Adipose tissue (tissue), 3 donors: ENCODE data around the gene RCAN3. TPM values are rescaled to one million over a fixed set of nuclear protein-coding genes. Genes with fewer than 3 reads are reported as not detected.
"Not testable (repeated sequence)": the region's sequence is repeated elsewhere in the genome, so short reads cannot be mapped to it uniquely, and the experiment has no call there.

Experiments used
- H3K27ac ChIP-seq: one replicate; pipeline ENCODE4 v1.5.1; 2013; ENCODE audit warnings: low read depth, low read length
- WGBS, 3 donors: extraction: QIAGEN DNeasy Blood & Tissue Kit; methylation state at CpG; one replicate each; pipeline ENCODE4 v1.1.7; 2013; 5-methylcytosine and 5-hydroxymethylcytosine counted together
- polyA plus RNA-seq, 3 donors: library from polyadenylated mRNA; stranded (reverse); fragments of 200-250 nt; gene quantifications; one replicate each; pipeline ENCODE4 v1.2.3, GENCODE V29; 2013
- donor health status: healthy with polysubstance abuse.
- donor health status: Bipolar disorder and iron deficiency.
- donor health status: healthy.

The RCAN3 gene
- polyA plus RNA-seq, 3 donors, result 1.2 to 4.0 (median 1.6) TPM

DNA sequence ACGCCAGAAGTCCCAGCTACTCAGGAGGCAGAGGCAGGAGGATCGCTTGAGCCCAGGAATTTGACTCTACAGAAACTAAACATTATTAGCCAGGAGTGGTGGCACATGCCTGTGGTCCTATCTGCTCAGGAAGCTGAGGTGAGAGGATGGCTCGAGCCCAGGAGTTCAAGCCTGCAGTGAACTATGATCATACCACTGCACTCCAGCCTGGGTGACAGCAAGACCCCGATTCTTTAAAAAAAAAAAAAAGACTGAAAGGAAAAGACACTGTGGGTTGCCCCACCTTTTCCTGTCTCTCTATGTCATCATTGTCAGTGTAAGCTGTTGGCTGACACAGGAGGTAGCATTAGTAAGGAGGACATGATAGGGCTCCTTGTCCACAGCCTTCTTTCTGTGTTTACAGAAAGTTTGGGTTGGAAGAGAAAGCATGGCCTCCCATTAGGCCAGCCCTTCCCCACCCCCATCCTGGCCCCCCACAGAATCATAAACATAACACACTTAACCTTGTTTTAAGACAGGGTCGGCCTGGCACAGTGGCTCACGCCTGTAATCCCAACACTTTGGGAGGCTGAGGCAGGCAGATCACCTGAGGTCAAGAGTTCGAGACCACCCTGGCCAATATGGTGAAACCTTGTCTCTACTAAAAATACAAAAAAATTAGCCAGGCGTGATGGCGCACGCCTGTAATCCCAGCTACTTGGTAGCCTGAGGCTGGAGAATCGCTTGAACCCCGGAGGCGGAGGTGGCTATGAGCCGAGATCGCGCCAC, 20.6 kb upstream of the RCAN3 start:
- 89 to 90% (median 89%) methylated on average over 16 of the region's 16 CpGs for WGBS, 3 donors
- no peak overlapping the region for H3K27ac ChIP-seq

DNA sequence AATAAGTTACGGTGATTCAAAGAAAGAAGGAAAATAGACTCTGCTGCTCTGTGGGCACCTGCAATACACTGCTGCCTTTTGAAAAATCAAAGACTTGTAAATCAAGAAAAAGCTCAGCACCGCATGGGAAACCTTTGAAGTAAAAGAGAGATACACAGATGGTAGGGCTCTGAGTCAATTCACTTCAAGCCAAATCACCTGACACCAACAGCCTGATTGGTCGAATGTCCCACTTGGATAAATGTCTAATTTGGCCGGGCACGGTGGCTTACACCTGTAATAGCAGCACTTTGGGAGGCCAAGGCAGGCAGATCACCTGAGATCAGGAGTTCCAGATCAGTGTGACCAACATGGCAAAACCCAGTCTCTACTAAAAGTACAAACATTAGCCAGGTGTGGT, 19.2 kb upstream of the RCAN3 start:
- WGBS, 3 donors, result 45 to 93% (median 89%) methylated on average over 5 of the region's 5 CpGs

DNA sequence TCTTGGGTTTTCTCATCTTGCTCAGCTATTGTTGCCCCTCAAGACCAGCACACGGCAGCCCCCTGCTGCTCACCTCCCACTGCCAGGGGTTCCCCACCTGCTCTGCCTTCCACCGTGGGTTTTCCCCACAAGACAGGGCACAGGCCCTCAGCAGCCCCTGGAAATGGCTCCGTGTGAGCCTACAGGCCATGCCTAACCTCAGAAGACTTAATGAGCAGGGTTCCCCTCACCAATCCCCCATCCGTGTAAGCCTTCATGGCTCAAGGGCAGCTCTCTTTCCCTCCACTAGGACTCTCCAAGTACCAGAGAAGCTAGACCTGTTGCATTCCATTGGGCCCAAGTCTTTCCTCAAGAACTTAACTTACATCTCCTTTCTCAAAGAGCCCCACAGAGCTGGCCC, 18.4 kb upstream of the RCAN3 start:
- WGBS, 3 donors, result 67 to 86% (median 80%) methylated on average over 4 of the region's 4 CpGs
- no peak overlapping the region for H3K27ac ChIP-seq

More for the DNA sequence above, 19.2 kb upstream of the RCAN3 start:
- no peak overlapping the region for H3K27ac ChIP-seq

DNA sequence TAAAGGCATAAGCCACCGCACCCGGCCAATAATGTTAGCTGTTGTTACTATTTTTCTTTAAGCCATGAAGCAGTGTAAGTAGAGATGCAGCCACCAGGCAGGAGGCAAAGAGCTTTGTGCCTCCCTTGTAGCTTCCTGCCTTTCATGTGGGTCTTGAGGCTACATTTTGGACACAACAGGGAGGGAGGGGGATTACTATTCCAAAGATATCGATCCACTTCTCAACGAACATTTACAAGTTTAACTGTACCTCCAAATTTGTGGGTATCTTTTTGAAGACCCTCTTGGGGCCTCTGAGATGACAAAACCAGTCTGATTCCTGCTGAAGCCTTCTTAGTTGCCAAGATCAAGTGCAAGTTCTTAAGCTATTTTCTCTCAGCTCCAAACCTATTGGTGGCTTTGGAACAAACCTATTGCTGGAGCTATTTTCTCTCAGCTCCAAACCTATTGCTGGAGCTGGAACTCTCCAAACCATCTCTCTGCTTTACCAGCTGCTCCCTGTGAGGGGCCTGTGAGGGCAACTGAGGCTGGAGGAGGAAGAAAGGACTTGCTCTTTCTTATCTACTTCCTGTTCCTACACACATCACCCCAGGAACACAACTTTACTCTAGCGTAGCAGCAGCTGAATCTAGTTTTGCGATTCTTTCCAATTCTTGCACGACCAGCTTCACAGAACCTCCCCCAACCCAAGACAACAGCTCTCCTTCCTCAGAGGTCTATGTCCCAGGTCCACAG, 16.1 kb upstream of the RCAN3 start:
- H3K27ac ChIP-seq, result no peak overlapping the region
- 79 to 88% (median 84%) methylated on average over 7 of the region's 7 CpGs for WGBS, 3 donors

DNA sequence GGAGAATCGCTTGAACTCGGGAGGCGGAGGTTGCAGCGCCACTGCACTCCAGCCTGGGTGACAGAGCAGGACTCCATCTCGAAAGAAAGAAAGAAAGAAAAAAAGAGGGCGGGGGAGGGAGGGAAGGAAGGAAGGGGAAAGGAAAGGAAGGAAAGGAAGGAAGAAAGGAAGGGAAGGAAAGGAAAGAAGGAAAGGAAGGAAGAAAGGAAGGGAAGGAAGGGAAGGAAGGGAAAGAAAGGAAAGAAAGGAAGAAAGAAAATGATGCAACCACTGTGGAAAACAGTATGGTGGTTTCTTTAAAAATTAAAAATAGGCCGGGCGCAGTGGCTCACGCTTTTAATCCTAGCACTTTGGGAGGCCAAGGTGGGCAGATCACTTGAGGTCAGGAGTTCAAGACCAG, 15.2 kb upstream of the RCAN3 start:
- H3K27ac ChIP-seq, result no peak overlapping the region
- 91 to 93% (median 91%) methylated on average over 9 of the region's 9 CpGs for WGBS, 3 donors

DNA sequence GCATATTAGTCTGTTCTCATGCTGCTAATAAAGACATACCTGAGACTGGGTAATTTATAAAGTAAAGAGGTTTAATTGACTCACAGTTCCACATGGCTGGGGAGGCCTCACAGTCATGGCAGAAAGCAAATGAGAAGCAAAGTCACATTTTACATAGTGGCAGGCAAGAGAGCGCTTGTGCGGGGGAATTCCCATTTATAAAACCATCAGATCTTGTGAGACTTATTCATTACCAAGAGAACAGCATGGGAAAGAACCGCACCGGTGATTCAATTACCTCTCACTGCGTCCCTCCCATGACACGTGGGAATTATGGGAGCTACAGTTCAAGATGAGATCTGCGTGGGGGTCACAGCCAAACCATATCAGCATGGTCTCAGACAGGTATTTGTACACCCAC, 14.5 kb upstream of the RCAN3 start:
- 92 to 93% (median 93%) methylated on average over 7 of the region's 7 CpGs for WGBS, 3 donors
- not testable (repeated sequence) for H3K27ac ChIP-seq

DNA sequence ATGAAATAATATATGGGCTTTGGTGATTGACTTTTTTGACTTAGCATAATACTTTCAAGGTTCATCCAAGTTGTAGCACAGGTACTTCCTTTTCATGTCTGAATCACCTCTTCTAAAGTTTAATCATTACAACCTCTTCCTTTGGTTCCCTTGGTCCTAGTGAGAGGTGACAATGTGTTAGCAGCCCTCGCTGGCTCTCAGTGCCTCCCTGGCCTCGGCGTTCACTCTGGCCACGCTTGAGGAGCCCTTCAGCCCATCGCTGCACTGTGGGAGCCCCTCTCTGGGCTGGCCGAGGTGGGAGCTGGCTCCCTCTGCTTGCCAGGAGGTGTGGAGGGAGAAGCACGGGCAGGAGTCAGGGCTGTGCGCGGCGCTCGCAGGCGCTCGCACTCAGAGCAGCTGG, 13.0 kb upstream of the RCAN3 start:
- H3K27ac ChIP-seq, result no peak overlapping the region
- WGBS, 3 donors, result 94 to 97% (median 96%) methylated on average over 13 of the region's 13 CpGs

DNA sequence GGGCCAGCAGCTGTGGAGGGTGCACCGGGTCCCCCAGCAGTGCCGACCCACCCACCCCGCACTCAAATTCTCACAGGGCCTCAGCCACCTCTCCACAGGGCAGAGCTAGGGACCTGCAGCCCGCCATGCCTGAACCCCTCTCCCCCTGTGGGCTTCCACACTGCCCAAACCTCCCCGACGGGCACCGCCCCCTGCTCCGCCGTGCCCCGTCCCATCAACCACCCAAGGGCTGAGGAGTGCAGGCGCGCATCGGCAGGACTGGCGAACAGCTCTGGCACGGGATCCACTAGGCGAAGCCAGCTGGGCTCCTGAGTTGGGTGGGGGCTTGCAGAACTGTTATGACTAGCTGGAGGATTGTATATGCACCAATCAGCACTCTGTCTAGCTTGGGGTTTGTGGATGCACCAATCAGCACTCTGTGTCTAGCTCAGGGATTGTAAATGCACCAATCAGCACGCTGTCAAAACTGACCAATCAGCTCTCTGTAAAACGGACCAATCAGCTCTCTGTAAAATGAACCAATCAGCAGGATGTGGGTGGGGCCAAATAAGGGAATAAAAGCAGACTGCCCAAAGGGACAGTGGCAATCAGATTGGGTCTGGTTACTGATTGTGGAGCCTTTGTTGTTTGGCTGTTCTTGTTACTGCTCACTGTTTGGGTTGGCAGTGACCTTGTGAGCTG, 12.4 kb upstream of the RCAN3 start:
- 97 to 99% (median 97%) methylated on average over 18 of the region's 18 CpGs for WGBS, 3 donors
- H3K27ac ChIP-seq, result no peak overlapping the region

DNA sequence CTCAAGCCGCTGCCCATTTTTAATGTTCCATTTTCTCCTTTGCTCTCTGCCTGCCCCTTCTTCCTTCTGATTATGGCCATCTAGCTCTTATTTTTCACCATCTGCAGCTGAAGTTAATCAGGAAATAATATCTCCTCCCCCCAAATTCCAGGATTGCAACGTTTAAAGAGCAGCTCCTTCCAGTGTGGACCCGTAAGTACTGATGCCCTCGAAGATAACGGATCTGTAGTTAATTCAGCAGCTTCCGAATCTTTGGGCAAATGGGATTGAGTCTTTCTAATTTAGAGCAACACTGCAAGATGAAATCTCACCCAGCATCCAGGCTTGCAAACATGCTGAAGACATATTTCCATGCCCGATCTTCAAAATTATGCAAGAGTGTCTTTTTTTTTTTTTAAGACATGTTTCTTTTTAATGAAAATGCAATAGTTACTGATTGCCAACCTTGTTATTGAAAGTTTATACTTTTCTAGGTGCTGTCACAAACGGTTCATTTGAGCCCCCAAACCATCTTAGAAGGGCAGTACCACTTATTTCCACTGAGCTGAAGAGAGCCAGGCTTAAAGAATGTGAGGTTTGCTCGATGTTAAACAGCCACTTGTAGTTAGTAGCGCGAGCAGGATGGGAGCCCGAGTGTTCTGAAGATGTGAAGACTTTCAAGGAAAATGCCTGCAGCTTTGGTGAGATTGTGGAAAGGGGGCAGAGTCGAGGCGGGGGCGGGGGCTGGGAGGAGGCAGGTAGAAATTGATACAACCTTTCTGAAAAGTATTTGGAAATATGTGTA, 10.9 kb upstream of the RCAN3 start:
- no peak overlapping the region for H3K27ac ChIP-seq
- WGBS, 3 donors, result 55 to 56% (median 55%) methylated on average over 15 of the region's 15 CpGs

DNA sequence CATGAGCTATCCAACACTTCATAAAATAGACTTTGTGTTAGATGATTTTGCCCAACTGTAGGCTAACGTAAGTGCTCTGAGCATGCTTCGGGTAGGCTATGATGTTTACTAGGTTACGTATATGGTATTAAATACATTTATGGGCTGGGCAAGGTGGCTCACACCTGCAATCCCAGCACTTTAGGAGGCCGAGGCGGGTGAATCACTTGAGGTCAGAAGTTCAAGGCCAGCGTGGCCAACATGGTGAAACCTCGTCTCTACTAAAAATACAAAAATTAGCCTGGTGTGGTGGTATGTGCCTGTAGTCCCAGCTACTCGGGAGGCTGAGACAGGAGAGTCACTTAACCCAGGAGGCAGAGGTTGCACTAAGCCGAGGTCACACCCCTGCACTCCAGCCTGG, 9.7 kb upstream of the RCAN3 start:
- 91 to 93% (median 92%) methylated on average over 9 of the region's 9 CpGs for WGBS, 3 donors

GRCh38 chr1:24493785-24494184, 8.9 kb upstream of the RCAN3 start:
- WGBS, 3 donors, result 82 to 96% (median 91%) methylated on average over 3 of the region's 3 CpGs

More for the DNA sequence above, 9.7 kb upstream of the RCAN3 start:
- H3K27ac ChIP-seq, result not testable (repeated sequence)

DNA sequence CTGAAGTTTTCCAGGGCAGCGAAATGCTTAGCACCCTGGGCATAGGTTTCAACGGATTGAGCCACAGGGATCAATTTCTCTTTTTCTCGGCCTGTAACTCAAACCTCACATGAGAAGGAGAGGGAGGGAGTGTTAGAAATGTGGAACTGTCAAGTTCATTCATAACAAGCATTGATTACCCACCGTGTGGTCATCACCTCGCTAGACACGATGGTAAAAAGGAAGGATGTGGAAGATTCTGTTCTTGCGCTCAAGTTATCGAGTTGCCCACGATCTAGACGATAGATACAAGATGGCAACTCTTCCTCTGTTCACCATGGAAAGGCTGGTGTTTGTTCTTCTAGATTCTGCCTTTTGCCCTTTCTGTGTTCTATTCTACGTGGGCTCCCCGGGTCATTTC, 4.0 kb upstream of the RCAN3 start:
- no peak overlapping the region for H3K27ac ChIP-seq
- WGBS, 3 donors, result 71 to 89% (median 87%) methylated on average over 12 of the region's 12 CpGs

More at GRCh38 chr1:24493785-24494184, 8.9 kb upstream of the RCAN3 start:
- no peak overlapping the region for H3K27ac ChIP-seq

DNA sequence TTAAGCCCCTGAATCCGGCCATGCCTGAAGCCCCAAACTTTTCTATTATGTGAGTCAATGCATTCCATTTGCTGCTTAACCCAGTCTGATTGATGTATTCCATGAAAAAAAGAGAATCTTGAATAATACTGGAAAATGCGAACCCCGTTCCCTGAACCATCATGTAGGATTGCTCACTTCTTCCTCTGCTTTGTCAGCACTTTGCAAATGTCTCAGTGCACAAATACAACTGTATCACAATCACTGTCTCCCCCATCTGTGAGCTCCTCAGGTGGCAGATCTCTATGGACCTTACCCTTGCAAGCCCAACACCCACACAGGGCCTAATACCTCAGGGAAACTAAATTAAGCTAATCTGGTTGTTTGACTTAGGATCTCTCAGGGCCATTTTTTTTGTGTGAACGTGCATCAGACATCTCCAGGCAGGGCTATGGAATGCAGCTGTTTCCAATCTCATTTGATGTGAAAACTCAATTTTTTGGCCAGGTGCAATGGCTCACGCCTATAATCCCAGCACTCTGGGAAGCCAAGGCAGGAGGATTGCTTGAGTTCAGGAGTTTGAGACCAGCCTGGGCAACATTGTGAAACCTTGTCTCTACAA, 2.1 kb upstream of the RCAN3 start:
- WGBS, 3 donors, result 72 to 84% (median 78%) methylated on average over 5 of the region's 5 CpGs
- no peak overlapping the region for H3K27ac ChIP-seq

DNA sequence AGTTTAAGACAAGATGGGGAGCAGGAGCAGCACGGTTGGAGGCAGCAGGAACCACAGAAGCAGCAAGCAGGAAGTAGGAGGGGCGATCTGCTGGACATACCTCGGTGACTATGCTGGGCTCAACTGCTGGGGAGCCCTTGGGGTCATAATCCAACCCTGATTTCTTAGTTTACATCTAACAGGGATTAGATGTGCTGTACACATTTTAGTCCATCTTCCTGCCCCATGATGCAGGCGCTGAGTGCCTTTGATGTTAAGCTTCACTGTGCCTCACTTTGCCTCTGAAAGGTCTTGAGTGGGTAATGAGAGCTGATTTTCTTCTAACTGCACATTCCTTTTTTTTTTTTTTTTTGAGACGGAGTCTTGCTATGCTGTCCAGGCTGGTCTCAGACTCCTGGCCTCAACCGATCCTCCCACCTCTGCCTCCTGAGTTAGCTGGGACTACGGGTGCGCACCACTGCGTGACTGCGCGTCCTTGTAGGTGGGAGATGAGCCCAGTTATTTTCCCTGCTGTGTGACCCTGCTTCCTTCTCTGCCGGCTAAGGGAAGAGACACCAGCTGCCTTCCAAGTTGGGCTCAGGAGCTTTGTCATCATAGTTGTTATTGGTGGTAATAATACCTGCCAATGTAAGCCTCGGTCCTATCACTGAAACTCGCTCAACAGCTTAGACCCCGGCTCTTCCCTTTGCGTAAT, 1.1 kb upstream of the RCAN3 start:
- 47 to 48% (median 47%) methylated on average over 15 to 16 of the region's 16 CpGs for WGBS, 3 donors
- no peak overlapping the region for H3K27ac ChIP-seq

DNA sequence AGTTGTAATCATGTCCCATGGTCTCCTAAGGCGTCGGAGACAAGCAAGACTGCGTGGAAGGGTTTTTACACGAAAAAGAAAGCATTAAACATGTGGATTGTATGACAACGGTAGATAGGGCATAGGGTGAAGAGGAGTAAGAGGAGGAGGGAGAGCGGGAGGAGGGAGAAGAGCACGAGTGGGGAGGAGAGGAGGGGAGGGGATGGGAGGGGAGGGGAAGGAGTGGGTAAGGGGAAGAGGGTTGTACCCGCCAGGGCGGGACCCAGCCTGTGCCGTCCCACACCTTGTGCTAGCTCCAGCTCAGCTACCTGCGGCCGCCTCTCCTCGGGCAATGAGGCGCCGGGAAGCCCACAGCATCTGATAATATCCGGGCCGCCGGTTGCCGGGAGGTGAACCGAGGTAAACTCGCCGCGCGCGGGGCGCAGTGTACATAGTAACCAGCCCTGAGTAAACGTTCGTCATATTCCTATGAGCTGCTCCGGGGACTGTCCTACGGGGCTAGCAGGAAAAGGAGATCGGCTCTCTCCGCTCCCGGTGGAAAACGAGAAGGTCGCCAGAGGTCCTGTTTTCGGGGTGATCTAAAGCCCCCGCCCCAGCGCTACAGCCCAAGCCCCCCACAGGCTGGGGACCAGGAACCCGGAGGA, 449 bp upstream of the RCAN3 start:
- WGBS, 3 donors, result 0 to 1% (median 1%) methylated on average over 33 to 39 of the region's 39 CpGs
- no peak overlapping the region for H3K27ac ChIP-seq

DNA sequence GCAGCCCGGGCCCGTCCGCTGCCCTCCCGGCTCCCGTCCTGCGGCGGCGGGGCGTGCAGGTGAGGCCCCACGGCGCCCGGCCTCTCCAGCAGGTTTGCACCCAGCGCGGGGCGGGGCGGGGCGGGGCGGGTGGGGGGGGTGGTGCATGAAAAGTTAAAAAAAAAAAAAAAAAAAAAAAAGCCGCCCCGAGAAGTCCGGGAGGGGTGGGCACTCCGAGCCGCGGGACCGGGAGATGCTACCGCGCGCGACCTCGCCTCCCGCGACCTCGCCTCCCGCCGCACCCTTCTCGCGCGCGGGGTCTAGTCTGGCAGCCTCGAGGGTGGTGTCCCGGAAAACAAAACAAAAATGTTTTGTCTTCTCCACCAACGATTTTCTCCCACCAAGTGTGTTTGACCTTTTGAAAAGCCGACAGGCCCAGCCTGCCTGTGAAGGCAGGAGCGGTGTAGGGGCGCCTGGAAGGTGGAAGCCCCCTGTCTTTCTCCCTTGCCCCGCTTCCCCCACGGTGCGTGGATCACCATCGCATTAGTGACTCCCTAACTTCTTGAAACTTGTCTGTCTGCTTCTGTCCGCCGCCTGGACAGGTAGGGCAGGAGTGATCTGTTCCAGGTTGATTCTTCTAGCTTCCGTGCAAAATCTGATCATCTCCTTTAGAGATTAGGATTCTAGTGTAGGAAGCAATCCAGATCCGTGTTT, 569 bp downstream of the RCAN3 start:
- 2 to 6% (median 5%) methylated on average over 40 to 49 of the region's 53 CpGs for WGBS, 3 donors
- H3K27ac ChIP-seq, result no peak overlapping the region
